ENCODE results near the gene SCAMP4.

Gene SCAMP4

GRCh38 chr19:1970003-1970805, 65.0 kb downstream of the SCAMP4 start:
- Mint-ChIP-seq H3K36me3 (ENCODE audit: low read depth) (peaks cover 10% of the 10 kb centered on the region), H3K4me1 (peaks cover 7% of the 10 kb centered on the region), H3K27me3 (ENCODE audit: low read depth) (no peaks in the 10 kb centered on the region), H3K9me3 (no peaks in the 10 kb centered on the region), H3K27ac (no peak overlapping the region), H3K4me3 (no peak overlapping the region)
- TF ChIP-seq CTCF (IDR thresholded peaks at IDR 0.05; ENCODE audit: unreplicated experiment in 3 of 3), result no peak

GRCh38 chr19:1970806-1971502, 65.8 kb downstream of the SCAMP4 start:
- Mint-ChIP-seq H3K36me3 (ENCODE audit: low read depth) (peaks cover 13% of the 10 kb centered on the region), H3K27me3 (ENCODE audit: low read depth) (no peaks in the 10 kb centered on the region), H3K4me1 (peaks cover 5% of the 10 kb centered on the region), H3K27ac (no peak overlapping the region), H3K4me3 (no peak overlapping the region), H3K9me3 (no peaks in the 10 kb centered on the region)
- TF ChIP-seq CTCF (IDR thresholded peaks at IDR 0.05; ENCODE audit: unreplicated experiment in 3 of 3), result no peak

- no peak for TF ChIP-seq CTCF (IDR thresholded peaks at IDR 0.05; ENCODE audit: unreplicated experiment in 3 of 3)
- Mint-ChIP-seq H3K9me3 (no peaks in the 10 kb centered on the region), H3K4me1 (no peaks in the 10 kb centered on the region), H3K4me3 (no peak overlapping the region), H3K27ac (no peak overlapping the region), H3K27me3 (ENCODE audit: low read depth) (no peaks in the 10 kb centered on the region), H3K36me3 (ENCODE audit: low read depth) (peaks cover 13% of the 10 kb centered on the region)
Measured at GRCh38 chr19:1974381-1975161, 69.4 kb downstream of the SCAMP4 start.

- Mint-ChIP-seq H3K4me3 (no peak overlapping the region), H3K4me1 (no peaks in the 10 kb centered on the region), H3K27ac (no peak overlapping the region), H3K9me3 (no peaks in the 10 kb centered on the region), H3K27me3 (ENCODE audit: low read depth) (no peaks in the 10 kb centered on the region), H3K36me3 (ENCODE audit: low read depth) (peaks cover 12% of the 10 kb centered on the region)
- no peak for TF ChIP-seq CTCF (IDR thresholded peaks at IDR 0.05; ENCODE audit: unreplicated experiment in 3 of 3)
Measured at GRCh38 chr19:1975162-1975480, 69.9 kb downstream of the SCAMP4 start.
